H1 (cell line): ENCODE results near the gene KRTAP19-8. TPM values are rescaled to one million over a fixed set of nuclear protein-coding genes. Genes with fewer than 3 reads are reported as not detected.

ENCODE experiments used
- CTCF ChIA-PET: fragments of 300-600 bp; sonication (Branson Sonifier 250); formaldehyde crosslinking; loops from one replicate; lab custom pipeline; 2021; ENCODE audit not compliant: partially characterized antibody; lab: Charles Lee
- POLR2A ChIA-PET: fragments of 300-600 bp; sonication (Branson Sonifier 250); formaldehyde crosslinking; loops from one replicate; lab custom pipeline; 2021; ENCODE audit warnings: inconsistent platforms; ENCODE audit not compliant: partially characterized antibody; lab: Charles Lee
- DNase-seq, 2 experiments: peaks; one replicate each; pipeline versions ENCODE4 v3.0.0 to v3.0.0-alpha.2; 2010 to 2022; ENCODE audit warnings: low spot score in 2 of 2, low read depth in 1 of 2, mixed read lengths in 1 of 2
- FAIRE-seq: peaks from 2 replicates; lab custom pipeline; 2011; peaks lifted over from hg19 to GRCh38; lab: Jason Lieb, UNC
- H2AFZ ChIP-seq: 2 replicates; pipeline ENCODE4 v1.8.1; 2012; ENCODE audit warnings: low read length, inconsistent platforms
- H2AK5ac ChIP-seq: 2 replicates; pipeline ENCODE4 v1.6.1; 2013; ENCODE audit warnings: low read depth, low read length
- H2BK120ac ChIP-seq: replicated peaks from 2 replicates; pipeline ENCODE3; 2013; ENCODE audit warnings: low read depth, low read length, inconsistent platforms
- H2BK12ac ChIP-seq: 2 replicates; pipeline ENCODE4 v1.6.1; 2013; ENCODE audit warnings: low read depth, low read length
- H2BK15ac ChIP-seq: 2 replicates; pipeline ENCODE4 v1.6.1; 2013; ENCODE audit warnings: low read length
- H2BK20ac ChIP-seq: 2 replicates; pipeline ENCODE4 v1.6.1; 2013; ENCODE audit warnings: low read length
- H2BK5ac ChIP-seq: 2 replicates; pipeline ENCODE4 v1.6.1; 2013; ENCODE audit warnings: low read depth, low read length
- H3K14ac ChIP-seq: 2 replicates; pipeline ENCODE4 v1.6.1; 2013; ENCODE audit warnings: inconsistent platforms; ENCODE audit not compliant: insufficient read length
- H3K18ac ChIP-seq: 2 replicates; pipeline ENCODE4 v1.6.1; 2013; ENCODE audit warnings: low read length; ENCODE audit errors: extremely low read depth
- H3K23ac ChIP-seq: 2 replicates; pipeline ENCODE4 v1.6.1; 2013; ENCODE audit warnings: inconsistent platforms; ENCODE audit not compliant: insufficient read length
- H3K23me2 ChIP-seq: 2 replicates; pipeline ENCODE4 v1.6.1; 2013; ENCODE audit warnings: low read depth, low read length
- H3K27ac ChIP-seq: 2 replicates; pipeline ENCODE4 v1.6.1; 2011; ENCODE audit warnings: low read depth, low read length, inconsistent platforms
- H3K27me3 ChIP-seq, 4 experiments: replicated peaks in 1 of 4; 1 replicate in 1 of 4; 2 replicates in 3 of 4; pipeline versions ENCODE4 v1.6.1 to v1.8.1; 2011 to 2013; ENCODE audit warnings: low read length in 3 of 4, mild to moderate bottlenecking in 3 of 4, inconsistent platforms in 2 of 4, mixed read lengths in 2 of 4, moderate library complexity in 1 of 4; ENCODE audit not compliant: control insufficient read depth in 3 of 4, insufficient read depth in 3 of 4; ENCODE audit errors: extremely low read depth in 1 of 4
- H3K36me3 ChIP-seq, 4 experiments: 2 replicates each; pipeline versions ENCODE4 v1.6.1 to v1.8.1; 2011 to 2013; ENCODE audit warnings: mild to moderate bottlenecking in 4 of 4, low read length in 3 of 4, moderate library complexity in 2 of 4, control low read depth in 1 of 4, inconsistent platforms in 1 of 4; ENCODE audit not compliant: insufficient read depth in 4 of 4, control insufficient read depth in 2 of 4
- H3K4ac ChIP-seq: replicated peaks from 2 replicates; pipeline ENCODE3; 2013; ENCODE audit warnings: low read length, low read depth, mixed read lengths, inconsistent platforms; ENCODE audit not compliant: insufficient read length
- H3K4me1 ChIP-seq, 4 experiments: replicated peaks in 1 of 4; 1 replicate in 1 of 4; 2 replicates in 3 of 4; pipeline versions ENCODE4 v1.6.1 to v1.8.1; 2011 to 2013; ENCODE audit warnings: low read length in 3 of 4, inconsistent platforms in 2 of 4, mixed read lengths in 1 of 4; ENCODE audit not compliant: insufficient read depth in 4 of 4, control insufficient read depth in 3 of 4
- H3K4me2 ChIP-seq, 2 experiments: 2 replicates each; pipeline versions ENCODE4 v1.6.1 to v1.8.1; 2011 to 2013; ENCODE audit warnings: low read depth in 2 of 2, low read length in 2 of 2, control low read depth in 1 of 2, inconsistent platforms in 1 of 2, mild to moderate bottlenecking in 1 of 2; ENCODE audit not compliant: insufficient read depth in 1 of 2
- H3K4me3 ChIP-seq, 4 experiments: fragments of 200-600, 300-600 bp in 1 of 4; sonication (generic), shearing (Covaris generic), sonication (Bioruptor Twin) in 1 of 4; 2 replicates each; pipeline versions ENCODE4 v1.5.1 to v1.8.1; 2011 to 2016; ENCODE audit warnings: low read length in 4 of 4, low read depth in 3 of 4, control low read depth in 2 of 4, inconsistent platforms in 2 of 4, mild to moderate bottlenecking in 2 of 4, mixed read lengths in 1 of 4, moderate library complexity in 1 of 4; ENCODE audit not compliant: insufficient read depth in 2 of 4; ENCODE audit errors: extremely low read depth in 1 of 4
- H3K56ac ChIP-seq: replicated peaks from 2 replicates; pipeline ENCODE3; 2013; ENCODE audit warnings: low read depth, mild to moderate bottlenecking, mixed read lengths, low read length, inconsistent platforms; ENCODE audit not compliant: insufficient read length
- H3K79me1 ChIP-seq: 2 replicates; pipeline ENCODE4 v1.6.1; 2013; ENCODE audit warnings: low read depth, low read length, control low read depth
- H3K79me2 ChIP-seq, 2 experiments: 2 replicates each; pipeline versions ENCODE4 v1.6.1 to v1.8.1; 2012 to 2013; ENCODE audit warnings: low read length in 2 of 2, mild to moderate bottlenecking in 2 of 2, inconsistent platforms in 1 of 2; ENCODE audit not compliant: insufficient read depth in 2 of 2, control insufficient read depth in 1 of 2
- H3K9ac ChIP-seq, 4 experiments: replicated peaks in 1 of 4; 1 replicate in 1 of 4; 2 replicates in 3 of 4; pipeline versions ENCODE4 v1.6.1 to v1.8.1; 2011 to 2013; ENCODE audit warnings: low read depth in 3 of 4, low read length in 3 of 4, control low read depth in 2 of 4, mild to moderate bottlenecking in 2 of 4, moderate library complexity in 2 of 4, inconsistent platforms in 1 of 4; ENCODE audit errors: extremely low read depth in 1 of 4
- H3K9me3 ChIP-seq, 2 experiments: 2 replicates each; pipeline versions ENCODE4 v1.6.1 to v1.8.1; 2012 to 2013; ENCODE audit warnings: mild to moderate bottlenecking in 2 of 2, moderate library complexity in 2 of 2, control low read depth in 1 of 2, inconsistent platforms in 1 of 2, low read depth in 1 of 2, low read length in 1 of 2, mixed read lengths in 1 of 2; ENCODE audit not compliant: insufficient read depth in 2 of 2
- H4K20me1 ChIP-seq, 2 experiments: replicated peaks in 1 of 2; 2 replicates each; pipeline versions ENCODE3 to v1.8.1; 2011 to 2013; ENCODE audit warnings: inconsistent platforms in 2 of 2, low read length in 2 of 2, mild to moderate bottlenecking in 1 of 2; ENCODE audit not compliant: insufficient read depth in 2 of 2, control insufficient read depth in 1 of 2
- H4K5ac ChIP-seq: 2 replicates; pipeline ENCODE4 v1.6.1; 2013; ENCODE audit warnings: low read length, low read depth, mixed read lengths, inconsistent platforms; ENCODE audit not compliant: insufficient read length
- H4K8ac ChIP-seq: 2 replicates; pipeline ENCODE4 v1.8.0; 2013; ENCODE audit warnings: mild to moderate bottlenecking, moderate library complexity, low read length, inconsistent platforms; ENCODE audit not compliant: insufficient read depth; ENCODE audit errors: extremely low read depth
- H4K91ac ChIP-seq: replicated peaks from 2 replicates; pipeline ENCODE3; 2013; ENCODE audit warnings: low read length, mixed read lengths, inconsistent platforms; ENCODE audit not compliant: insufficient read length
- SP1 ChIP-seq: IDR thresholded peaks from 2 replicates; pipeline ENCODE4 v1.6.1; 2011; ENCODE audit warnings: low read depth, low read length
- WGBS, 2 experiments: shearing (Covaris generic) in 1 of 2; methylation state at CpG; one replicate each; pipeline versions ENCODE4 v1.1.6 to v1.1.7; 2013 to 2015; ENCODE audit warnings: low lambda C conversion rate in 2 of 2, mixed read lengths in 2 of 2, inconsistent platforms in 1 of 2, low coverage in 1 of 2, missing lambda C conversion rate in 1 of 2; ENCODE audit not compliant: insufficient replicate concordance in 2 of 2, insufficient coverage in 1 of 2, insufficient read length in 1 of 2; ENCODE audit errors: extremely low coverage in 1 of 2, missing lambda C conversion rate in 1 of 2; 5-methylcytosine and 5-hydroxymethylcytosine counted together
- polyA plus RNA-seq, 7 experiments: library from polyadenylated mRNA; depleted of rRNA in 3 of 7; stranded (reverse) in 5 of 7; unstranded in 2 of 7; fragments of >200 nt in 5 of 7; fragments of 200-250 nt in 2 of 7; gene quantifications; 1 replicate in 5 of 7; 2 replicates in 1 of 7; 4 replicates in 1 of 7; pipeline versions ENCODE4 v1.2.1 to v1.2.3, GENCODE V29; 2011 to 2013; ENCODE audit warnings: missing spikeins in 2 of 7, mixed read lengths in 2 of 7
- total RNA-seq: library from RNA; stranded (reverse); fragmentation: NEBNext Ultra II Directional; extraction: Animal tissue kit (Norgen Biotek cat#: 25700); gene quantifications from 2 replicates; pipeline ENCODE4 v1.2.1, GENCODE V29; 2021

Gene KRTAP19-8
- total and polyA plus RNA-seq, 2 of the 8 experiments (the other 6 are each of a cell fraction or from before 2014, with no cell fraction given), result not detected

DNA sequence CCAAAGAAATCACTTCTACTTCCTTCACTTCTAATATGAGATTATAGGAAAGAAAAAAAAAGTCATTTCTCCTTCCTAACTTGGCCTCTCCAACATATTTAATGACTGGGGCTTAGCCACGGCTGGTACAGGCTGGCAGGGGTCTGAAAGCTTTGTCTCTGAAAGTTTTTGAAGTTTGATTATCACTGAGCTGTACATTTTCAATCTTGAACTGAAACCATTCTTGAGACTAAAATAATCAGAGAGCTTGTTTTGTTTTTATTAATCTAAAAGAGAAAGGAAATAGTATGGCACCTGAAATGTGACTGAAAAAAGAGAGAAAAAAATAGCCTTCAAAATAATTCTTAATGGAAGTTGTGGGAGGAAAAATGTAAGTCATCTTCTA is 3.8 kb upstream of the KRTAP19-8 start:
- Histone ChIP-seq H3K9me3 (no peaks in the 10 kb centered on the region), H3K4me3 (no peak overlapping the region), H2BK15ac (no peak overlapping the region), H3K4ac (no peak overlapping the region), H2AFZ (no peak overlapping the region), H4K20me1 (no peaks in the 10 kb centered on the region), H3K14ac (no peak overlapping the region), H3K9ac (no peak overlapping the region), H3K4me2 (no peak overlapping the region), H2BK5ac (no peak overlapping the region), H3K36me3 (no peaks in the 10 kb centered on the region), H2BK12ac (no peak overlapping the region), H3K27ac (no peak overlapping the region), H3K27me3 (no peaks in the 10 kb centered on the region), H3K18ac (no peak overlapping the region), H4K8ac (no peak overlapping the region), H2BK120ac (no peak overlapping the region), H3K23me2 (0 out of 2 replicates have a peak, but pooled peaks cover 1% of the 10 kb centered on the region), H3K79me2 (no peaks in the 10 kb centered on the region), H3K23ac (no peak overlapping the region), H2AK5ac (no peak overlapping the region), H2BK20ac (no peak overlapping the region), H4K91ac (no peak overlapping the region), H3K79me1 (no peaks in the 10 kb centered on the region), H3K56ac (no peak overlapping the region), H4K5ac (no peak overlapping the region), H3K4me1 (no peaks in the 10 kb centered on the region)
- CTCF ChIA-PET, result interaction anchor here (0.7 to 1.9 kb wide), 6 partner anchors 10 to 211 kb away, joined by 3 to 7 read pairs (median 3); no protein-coding TSS in a partner anchor
- WGBS, 2 experiments, result 85% methylated on average over 1 of the region's 1 CpG; no CpG with 5 or more reads in 1 of the 2 experiments
- POLR2A ChIA-PET, result no interaction called here
- FAIRE-seq, result no peak
- DNase-seq, result no peak
- TF ChIP-seq SP1, result no peak
